Chondrocyte (in vitro differentiated cells): ENCODE results near the gene ADI1. TPM values are rescaled to one million over a fixed set of nuclear protein-coding genes. Genes with fewer than 3 reads are reported as not detected.

Source experiments
- DNase-seq: peaks from one replicate; pipeline ENCODE4 v3.0.0; 2021; ENCODE audit warnings: mixed read lengths, low spot score
- H3K27ac Mint-ChIP-seq: one replicate; pipeline ENCODE4 v1.8.0; 2021; ENCODE audit warnings: mild to moderate bottlenecking, moderate library complexity, mixed read lengths; ENCODE audit not compliant: unreplicated experiment
- H3K27me3 Mint-ChIP-seq: 2 replicates; pipeline ENCODE4 v1.8.0; 2021; ENCODE audit warnings: low read depth, mixed read lengths
- H3K36me3 Mint-ChIP-seq: 2 replicates; pipeline ENCODE4 v1.8.0; 2021; ENCODE audit warnings: low read depth, mixed read lengths
- H3K4me1 Mint-ChIP-seq: 2 replicates; pipeline ENCODE4 v1.8.0; 2021; ENCODE audit warnings: low read depth, mild to moderate bottlenecking, mixed read lengths
- H3K4me3 Mint-ChIP-seq: one replicate; pipeline ENCODE4 v1.8.0; 2021; ENCODE audit warnings: mild to moderate bottlenecking, moderate library complexity, mixed read lengths; ENCODE audit not compliant: unreplicated experiment
- H3K9me3 Mint-ChIP-seq: 2 replicates; pipeline ENCODE4 v1.8.0; 2021; ENCODE audit warnings: low read depth, mixed read lengths
- total RNA-seq: library from RNA; stranded (reverse); gene quantifications from 3 replicates; pipeline ENCODE4 v1.2.1, GENCODE V29; 2021
- TF ChIP-seq, protein P1 (sequence below): fragments of 200-600 bp; sonication (generic); IDR thresholded peaks from 2 replicates; pipeline ENCODE4 v1.5.0; 2021; ENCODE audit warnings: antibody characterized with exemption, mild to moderate bottlenecking, moderate library complexity

The ADI1 gene
- total RNA-seq, 1 donor from 2014 or later, result 41.8 TPM

DNA sequence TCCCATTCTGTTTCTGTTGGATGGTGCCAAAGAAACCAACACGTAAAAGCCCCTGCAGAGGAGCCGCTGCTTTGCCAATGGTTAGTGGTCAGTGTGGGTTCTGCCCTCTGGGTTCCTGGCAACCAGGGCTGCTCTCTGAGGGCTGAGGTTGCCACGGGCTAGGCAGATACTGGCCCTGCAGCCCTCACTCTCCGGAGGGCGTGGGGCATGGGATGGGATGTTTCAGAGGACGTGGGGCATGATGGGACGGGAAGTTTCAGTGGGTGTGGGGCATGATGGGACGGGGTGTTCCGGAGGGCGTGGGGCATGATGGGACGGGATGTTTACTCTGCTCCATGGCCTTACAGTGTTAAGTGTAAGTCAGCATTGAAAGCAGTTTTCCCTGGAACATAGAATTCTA is 34.2 kb downstream of the ADI1 start:
- TF ChIP-seq, protein P1, sequence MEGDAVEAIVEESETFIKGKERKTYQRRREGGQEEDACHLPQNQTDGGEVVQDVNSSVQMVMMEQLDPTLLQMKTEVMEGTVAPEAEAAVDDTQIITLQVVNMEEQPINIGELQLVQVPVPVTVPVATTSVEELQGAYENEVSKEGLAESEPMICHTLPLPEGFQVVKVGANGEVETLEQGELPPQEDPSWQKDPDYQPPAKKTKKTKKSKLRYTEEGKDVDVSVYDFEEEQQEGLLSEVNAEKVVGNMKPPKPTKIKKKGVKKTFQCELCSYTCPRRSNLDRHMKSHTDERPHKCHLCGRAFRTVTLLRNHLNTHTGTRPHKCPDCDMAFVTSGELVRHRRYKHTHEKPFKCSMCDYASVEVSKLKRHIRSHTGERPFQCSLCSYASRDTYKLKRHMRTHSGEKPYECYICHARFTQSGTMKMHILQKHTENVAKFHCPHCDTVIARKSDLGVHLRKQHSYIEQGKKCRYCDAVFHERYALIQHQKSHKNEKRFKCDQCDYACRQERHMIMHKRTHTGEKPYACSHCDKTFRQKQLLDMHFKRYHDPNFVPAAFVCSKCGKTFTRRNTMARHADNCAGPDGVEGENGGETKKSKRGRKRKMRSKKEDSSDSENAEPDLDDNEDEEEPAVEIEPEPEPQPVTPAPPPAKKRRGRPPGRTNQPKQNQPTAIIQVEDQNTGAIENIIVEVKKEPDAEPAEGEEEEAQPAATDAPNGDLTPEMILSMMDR, result no peak
- peaks cover 6% of the 10 kb centered on the region for H3K36me3 Mint-ChIP-seq
- peak; percentile 79 for DNase-seq

DNA sequence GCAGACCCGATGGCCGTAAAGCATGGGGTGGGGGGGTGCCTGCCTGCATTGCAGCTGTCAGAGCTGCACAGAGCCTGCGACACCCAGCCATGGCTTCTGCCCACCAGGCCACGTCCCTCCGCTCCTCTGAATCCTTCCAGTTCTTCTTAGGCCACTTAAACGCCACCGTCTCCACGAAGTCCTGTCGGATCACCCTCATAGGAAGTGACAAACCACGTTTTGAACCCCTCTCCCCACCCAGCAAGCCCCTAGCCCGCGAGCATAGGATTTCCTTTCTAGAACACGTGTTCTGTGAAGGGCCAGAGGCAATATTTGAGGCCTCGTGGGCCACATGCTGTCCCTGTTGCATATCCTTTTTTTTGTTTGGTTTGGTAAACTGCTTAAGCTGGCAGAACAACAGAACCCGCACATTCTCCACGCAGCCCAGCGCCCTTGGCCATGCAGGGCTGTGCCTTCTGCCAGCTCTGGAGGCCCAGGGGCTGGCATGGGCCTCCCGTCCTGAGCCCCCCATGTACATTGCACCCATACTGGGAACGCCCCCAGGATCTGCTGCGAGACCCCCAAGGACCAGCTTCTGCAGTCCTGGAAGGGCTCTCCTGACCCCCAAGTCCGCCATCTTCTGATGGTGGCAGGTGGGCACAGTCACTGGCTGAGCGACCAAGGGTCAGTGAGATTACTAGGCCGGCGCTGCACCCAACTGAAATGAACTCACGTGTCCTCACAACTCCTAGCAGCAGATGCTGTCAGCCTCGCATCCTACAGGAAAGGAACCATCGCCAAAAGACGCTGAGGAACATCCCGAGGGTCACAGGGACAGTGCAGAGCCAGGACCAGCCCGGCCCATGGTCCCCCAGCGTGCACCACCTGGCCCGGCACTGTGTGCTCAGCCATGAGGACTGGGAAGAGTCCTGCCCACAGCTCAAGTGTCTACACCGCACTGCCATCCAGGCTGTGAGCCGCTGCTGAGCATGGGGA is 35.1 kb downstream of the ADI1 start:
- TF ChIP-seq, protein P1, result no peak
- peaks cover 11% of the 10 kb centered on the region for H3K36me3 Mint-ChIP-seq
- no peaks in the 10 kb centered on the region for H3K4me1 Mint-ChIP-seq
- H3K27ac Mint-ChIP-seq, result no peak overlapping the region
- H3K4me3 Mint-ChIP-seq, result no peak overlapping the region
- peak; percentile 72 for DNase-seq
- no peaks in the 10 kb centered on the region for H3K27me3 Mint-ChIP-seq
- no peaks in the 10 kb centered on the region for H3K9me3 Mint-ChIP-seq

More for the DNA sequence above, 34.2 kb downstream of the ADI1 start:
- Mint-ChIP-seq H3K4me1 (no peaks in the 10 kb centered on the region), H3K9me3 (no peaks in the 10 kb centered on the region), H3K27ac (no peak overlapping the region), H3K4me3 (no peak overlapping the region), H3K27me3 (no peaks in the 10 kb centered on the region)

DNA sequence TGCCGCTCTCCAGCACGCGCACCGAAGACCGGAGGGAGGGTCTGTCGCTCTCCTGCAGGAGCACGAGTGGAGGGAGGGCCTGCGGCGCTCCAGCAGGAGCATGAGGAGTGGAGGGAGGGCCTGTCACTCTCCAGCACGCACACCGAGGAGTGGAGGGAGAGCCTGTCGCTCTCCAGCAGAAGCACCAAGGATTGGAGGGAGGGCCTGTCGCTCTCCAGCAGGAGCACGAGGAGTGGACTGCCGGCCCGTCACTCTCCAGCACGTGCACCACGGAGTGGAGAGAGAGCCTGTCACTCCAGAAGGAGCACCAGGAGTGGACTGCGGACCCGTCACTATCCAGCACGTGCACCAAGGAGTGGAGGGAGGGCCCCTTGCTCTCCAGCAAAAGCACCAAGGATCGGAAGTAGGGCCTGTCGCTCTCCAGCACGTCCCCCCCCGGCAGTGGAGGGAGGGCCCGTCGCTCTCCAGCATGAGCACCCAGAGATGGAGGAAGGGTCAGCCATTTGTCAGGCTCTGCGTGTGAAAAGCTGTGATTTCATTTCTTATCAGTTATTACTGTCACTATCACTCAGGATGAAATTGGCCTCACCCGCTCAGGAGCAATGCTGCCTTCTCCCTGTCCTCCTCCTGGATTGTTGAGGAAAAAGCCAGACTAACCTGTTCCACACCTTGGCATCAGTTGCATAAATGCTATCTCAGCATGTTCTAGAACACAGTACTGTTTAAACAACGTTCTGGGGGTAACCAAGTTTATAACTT is 35.9 kb downstream of the ADI1 start:
- H3K36me3 Mint-ChIP-seq, result peaks cover 11% of the 10 kb centered on the region
- no peak overlapping the region for H3K4me3 Mint-ChIP-seq
- H3K27ac Mint-ChIP-seq, result no peak overlapping the region
- H3K27me3 Mint-ChIP-seq, result no peaks in the 10 kb centered on the region
- DNase-seq, result peak; percentile 83
- TF ChIP-seq, protein P1, result no peak
- H3K9me3 Mint-ChIP-seq, result no peaks in the 10 kb centered on the region
- H3K4me1 Mint-ChIP-seq, result no peaks in the 10 kb centered on the region

DNA sequence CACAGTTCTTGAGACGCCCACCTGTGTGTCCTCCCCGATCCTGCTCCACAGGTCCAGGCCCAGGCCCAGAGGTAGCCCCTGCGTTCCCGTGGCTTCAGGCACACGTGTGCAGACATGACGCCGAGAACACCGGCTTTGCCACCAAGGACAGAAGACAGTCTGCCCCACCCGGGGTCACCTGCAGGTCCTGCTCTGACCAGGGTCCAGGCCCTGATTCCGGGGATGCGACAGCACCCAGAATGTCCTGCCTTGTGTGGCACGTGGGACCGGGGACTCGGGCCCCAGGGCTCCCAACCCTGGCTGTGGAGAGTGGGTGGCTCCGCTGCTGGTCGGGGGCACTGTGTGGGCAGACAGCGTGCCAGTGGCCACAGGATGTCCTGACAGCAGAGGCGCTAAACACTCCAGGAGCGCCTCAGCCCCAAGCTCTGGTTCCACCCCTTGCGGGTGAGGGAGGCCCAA is 36.9 kb downstream of the ADI1 start:
- H3K4me1 Mint-ChIP-seq, result no peaks in the 10 kb centered on the region
- no peak overlapping the region for H3K27ac Mint-ChIP-seq
- no peaks in the 10 kb centered on the region for H3K27me3 Mint-ChIP-seq
- no peaks in the 10 kb centered on the region for H3K9me3 Mint-ChIP-seq
- peak; percentile 93 for DNase-seq
- peaks cover 14% of the 10 kb centered on the region for H3K36me3 Mint-ChIP-seq
- no peak overlapping the region for H3K4me3 Mint-ChIP-seq
- TF ChIP-seq, protein P1, result no peak

DNA sequence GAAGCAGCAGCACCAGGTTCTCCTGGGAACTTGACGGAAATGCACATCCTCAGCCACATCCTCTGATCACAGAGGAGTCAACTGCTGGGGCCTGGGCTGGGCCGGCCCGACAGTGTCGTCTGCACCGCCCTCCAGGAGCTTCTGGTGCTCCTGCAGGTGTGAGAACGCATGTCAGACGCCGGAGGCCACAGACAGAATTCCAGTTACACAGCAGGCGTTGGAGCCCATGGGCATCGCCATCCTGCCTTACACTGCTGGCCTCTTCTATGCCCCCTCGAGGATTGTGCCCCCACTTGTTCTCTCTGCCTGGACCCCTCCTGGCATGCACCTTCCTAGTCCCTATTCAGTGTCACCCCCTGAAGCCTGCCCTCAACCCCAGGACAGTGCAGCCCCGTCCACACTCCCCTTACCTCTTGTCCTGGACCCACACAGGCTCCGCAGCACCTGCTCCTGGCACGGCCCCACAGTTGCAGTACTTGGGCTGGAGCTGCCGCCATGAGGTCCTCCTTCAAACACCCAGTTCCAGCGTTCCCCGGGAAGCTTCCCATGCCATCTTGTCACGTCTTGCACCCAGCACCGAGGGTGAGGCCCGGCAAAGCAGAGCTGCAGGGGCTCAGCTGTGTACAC is 37.5 kb downstream of the ADI1 start:
- peak; percentile 68 for DNase-seq
- H3K4me3 Mint-ChIP-seq, result no peak overlapping the region
- no peaks in the 10 kb centered on the region for H3K4me1 Mint-ChIP-seq
- H3K36me3 Mint-ChIP-seq, result peaks cover 14% of the 10 kb centered on the region
- H3K9me3 Mint-ChIP-seq, result no peaks in the 10 kb centered on the region
- H3K27me3 Mint-ChIP-seq, result no peaks in the 10 kb centered on the region
- H3K27ac Mint-ChIP-seq, result no peak overlapping the region
- TF ChIP-seq, protein P1, result no peak
